Measurements from ENCODE around the gene GRXCR1.

GRXCR1 gene

GRCh38 chr4:42892413-42892812 is at the start of gene GRXCR1:
Gene GRXCR1 (plus strand): TSS chr4:42892713. CDS start chr4:42893267, 554 bp downstream.
- no peak for DNase-seq

GRCh38 chr4:42843694-42844093 is 48.8 kb upstream of the GRXCR1 start:
- no peak for DNase-seq

- DNase-seq = no peak
Measured at GRCh38 chr4:42844422-42845070, 48.0 kb upstream of the GRXCR1 start.

- no peak for DNase-seq
Measured at GRCh38 chr4:42845586-42845985, 46.9 kb upstream of the GRXCR1 start.

- no peak for DNase-seq
Measured at GRCh38 chr4:42855779-42856178, 36.7 kb upstream of the GRXCR1 start.

DNA sequence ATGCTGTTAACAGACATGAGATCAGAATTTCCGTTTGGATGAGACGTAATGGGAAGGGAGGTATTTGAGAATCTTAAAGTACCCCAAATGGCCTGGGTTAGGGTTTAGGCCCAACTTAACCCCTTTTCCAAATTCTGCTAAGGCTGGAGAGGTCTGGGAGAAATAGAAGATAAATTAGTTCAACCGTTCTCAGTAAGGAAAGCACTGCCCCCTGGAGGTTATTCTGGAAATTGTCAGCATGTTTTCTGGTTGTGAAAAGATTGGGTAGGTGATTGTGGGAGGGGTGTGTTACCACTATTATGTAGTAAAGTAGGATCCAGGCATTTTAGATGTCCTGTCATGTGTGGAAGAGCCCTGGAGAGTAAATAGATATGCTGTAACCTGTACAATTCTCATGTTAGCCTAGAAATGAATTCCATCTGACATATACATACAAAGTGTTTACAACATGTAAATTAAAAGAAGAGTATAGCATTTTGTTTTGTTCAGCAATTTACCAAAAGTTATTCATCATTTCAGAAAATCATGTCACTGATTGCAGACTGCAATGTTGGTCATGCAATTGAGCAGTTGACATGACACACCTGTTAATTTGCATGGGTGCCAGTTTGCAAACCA is 26.8 kb upstream of the GRXCR1 start:
- peak; percentile 1 for DNase-seq

DNA sequence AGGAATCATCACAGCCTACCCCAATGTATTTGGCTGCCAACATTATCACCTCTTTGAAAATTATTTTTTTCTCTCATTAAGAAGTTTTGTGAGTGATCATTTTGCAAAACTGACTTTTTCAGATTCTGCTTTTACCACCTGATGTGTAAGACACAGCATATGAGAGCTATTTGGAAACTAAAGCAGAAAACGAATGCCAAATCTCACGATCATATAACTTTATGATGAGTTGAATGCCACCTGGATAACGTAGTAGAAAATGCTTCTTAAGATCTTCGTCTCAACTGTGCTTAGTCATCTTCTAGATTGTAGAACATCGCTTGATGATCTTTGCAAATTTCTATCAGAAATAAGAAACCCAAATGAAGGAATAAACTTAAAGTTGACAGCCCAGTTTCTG is 21.3 kb upstream of the GRXCR1 start:
- DNase-seq = no peak

GRCh38 chr4:42871671-42872290 is 20.7 kb upstream of the GRXCR1 start:
- no peak for DNase-seq

DNA sequence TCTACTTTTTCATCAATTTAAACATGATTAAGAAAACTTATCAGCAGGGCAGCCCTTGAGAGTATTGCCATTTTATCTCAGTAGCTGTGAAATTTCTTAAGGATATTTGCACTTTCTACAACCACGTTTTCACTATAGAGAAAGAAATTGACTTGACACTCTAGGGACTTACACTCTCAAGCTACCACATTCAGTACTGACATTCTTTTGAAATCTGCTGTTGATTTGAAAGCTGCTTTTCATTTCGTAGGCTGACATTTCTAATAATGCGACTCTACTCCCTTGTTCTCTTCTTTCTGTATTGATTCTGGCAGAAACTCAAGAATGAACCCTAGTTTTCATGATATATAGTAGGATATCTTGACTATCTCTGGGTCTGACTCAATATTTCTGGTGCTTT is 13.7 kb upstream of the GRXCR1 start:
- DNase-seq = no peak

GRCh38 chr4:42881253-42881652 is 11.3 kb upstream of the GRXCR1 start:
- no peak for DNase-seq

DNA sequence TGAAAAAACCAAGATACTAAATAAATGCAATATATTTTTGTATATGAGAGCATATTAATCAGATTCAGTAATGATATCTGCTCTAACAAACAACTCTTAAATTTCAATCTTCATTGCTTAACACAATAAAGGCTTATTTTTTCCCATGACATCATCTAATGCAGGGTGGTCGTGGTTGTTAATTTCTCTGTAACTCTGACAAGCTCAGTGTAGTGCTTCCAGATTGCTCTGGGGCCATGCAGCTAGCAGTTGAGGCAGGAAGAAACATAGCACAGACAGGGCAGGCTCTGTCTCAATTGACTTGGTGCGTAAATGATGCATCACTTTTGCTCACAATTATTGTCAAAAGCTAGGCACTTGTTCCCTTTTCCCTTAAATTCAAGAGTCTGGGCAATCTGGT is 869 bp upstream of the GRXCR1 start:
- DNase-seq = no peak

GRCh38 chr4:42895452-42895851 is 2.9 kb downstream of the GRXCR1 start:
- DNase-seq = no peak

- DNase-seq = no peak
Measured at GRCh38 chr4:42904986-42905385, 12.5 kb downstream of the GRXCR1 start.

GRCh38 chr4:42905591-42905990 is 13.1 kb downstream of the GRXCR1 start:
- no peak for DNase-seq

- DNase-seq = no peak
Measured at GRCh38 chr4:42906341-42906740, 13.8 kb downstream of the GRXCR1 start.

DNA sequence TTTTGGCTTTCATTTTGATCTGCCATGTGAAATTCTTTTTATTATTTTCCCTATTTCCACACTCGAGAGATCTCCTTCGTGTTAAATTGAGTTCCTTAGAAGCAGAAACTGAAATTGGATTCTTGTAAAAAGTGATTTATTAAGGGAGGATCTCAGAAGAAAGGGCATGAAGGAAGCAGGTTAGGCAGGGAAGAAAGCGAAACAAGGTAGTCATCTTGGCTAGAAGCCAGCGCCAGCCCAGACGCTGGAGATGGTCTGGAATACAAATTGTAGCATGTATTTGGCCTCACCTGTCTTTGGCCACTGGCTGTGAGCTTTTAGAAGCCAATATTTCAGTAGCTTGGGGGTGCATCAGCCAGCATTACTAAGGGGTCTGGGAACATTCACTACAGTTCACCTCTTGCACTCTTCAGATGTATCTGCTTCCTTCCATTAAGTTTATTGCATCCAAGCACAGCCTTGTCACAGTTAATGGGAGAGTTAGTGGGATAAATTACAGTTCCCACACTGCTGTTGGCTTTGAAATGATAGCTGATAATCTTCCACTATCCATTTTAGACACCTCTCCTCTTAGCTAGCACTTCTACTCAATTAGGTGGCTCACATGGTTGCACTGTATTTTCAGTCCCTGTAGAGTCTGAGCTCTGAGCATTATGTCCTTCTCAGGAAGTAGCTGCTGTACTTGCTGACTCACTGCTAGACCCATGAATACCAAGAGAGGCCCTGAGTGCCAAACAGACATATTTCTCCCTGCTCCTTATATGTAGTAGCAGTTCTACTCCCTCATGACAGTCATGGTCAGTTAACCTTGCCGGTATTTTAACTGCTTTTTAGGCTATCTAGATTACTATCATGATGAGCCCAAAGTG is 14.6 kb downstream of the GRXCR1 start:
- no peak for DNase-seq

DNA sequence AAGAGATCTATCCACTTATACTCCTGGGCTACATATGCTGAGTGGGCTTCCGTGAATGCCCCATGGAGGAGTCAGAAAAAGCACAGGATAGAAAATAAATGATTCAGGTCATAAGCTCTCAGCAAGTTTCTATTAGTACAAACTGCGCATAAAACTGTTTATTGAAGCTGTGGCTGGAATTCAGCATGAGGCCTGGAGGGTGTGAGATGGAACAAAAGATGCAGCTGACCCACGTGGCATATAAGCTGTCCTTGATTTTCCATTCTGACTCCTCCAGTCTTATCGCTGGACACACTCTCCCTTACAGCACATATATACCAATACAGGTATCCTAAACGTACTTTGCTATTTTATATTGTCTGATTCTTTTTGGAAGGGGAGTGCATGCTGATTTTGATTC is 17.9 kb downstream of the GRXCR1 start:
- no peak for DNase-seq

GRCh38 chr4:42914937-42915336 is 22.4 kb downstream of the GRXCR1 start:
- DNase-seq = no peak

DNA sequence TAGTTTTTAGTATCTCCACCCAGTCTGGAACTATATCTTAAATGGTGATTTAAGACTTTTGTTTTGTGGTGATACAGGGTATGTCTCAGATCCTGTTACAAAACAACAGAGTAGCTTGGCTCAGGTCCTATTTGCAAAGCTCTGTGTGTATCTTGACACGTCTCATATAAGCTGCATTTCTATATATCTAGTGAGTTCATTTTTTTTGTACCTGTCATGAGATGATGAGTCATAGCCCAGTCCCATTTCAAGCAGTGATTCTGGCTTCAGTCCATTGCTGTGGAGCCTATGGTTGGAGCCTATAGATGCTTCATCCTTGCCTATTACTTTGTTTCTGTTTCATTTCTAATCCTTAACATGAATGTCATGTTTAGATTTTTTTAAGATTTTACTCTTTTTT is 23.0 kb downstream of the GRXCR1 start:
- no peak for DNase-seq

DNA sequence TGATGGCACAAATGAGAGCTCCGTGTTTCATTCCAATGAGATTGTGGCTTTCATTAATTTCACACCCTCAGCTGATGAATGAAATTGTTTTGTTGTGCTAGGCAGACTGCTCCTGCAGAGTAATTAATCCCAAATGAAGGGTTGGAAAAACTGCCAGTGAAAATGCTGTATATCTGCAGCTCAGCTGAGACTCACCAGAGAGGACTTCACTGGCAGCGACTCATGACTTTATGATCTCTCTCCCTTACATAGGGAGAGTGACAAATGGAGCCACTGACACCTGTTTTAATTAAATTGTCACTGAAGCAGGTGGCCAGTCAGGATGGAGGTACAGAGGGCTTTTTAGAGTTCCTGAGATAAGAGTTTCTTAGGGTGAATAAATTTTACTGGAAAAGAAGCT is 24.8 kb downstream of the GRXCR1 start:
- DNase-seq = no peak

GRCh38 chr4:42923431-42923830 is 30.9 kb downstream of the GRXCR1 start:
- DNase-seq = no peak

DNA sequence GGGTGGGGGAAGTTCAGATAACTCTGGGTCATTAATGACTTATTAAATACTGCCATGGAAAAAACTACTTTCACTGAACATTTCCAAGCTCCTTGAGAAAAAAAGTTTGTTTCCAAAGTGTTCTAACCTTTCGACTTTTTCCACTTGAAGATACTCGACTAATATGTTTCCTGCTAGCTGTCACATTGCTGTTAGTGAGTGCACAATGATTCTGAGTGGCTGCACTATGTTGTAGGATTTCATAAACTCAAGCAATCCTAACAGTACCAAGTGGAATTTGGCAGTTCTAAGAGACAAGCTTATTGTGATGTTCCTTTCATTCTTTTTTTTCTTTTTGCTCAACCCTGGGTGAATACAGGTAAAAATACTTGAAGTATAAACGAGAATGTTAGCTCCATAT is 33.4 kb downstream of the GRXCR1 start:
- DNase-seq = no peak

- DNase-seq = no peak
Measured at GRCh38 chr4:42927946-42928345, 35.4 kb downstream of the GRXCR1 start.

- DNase-seq = no peak
Measured at GRCh38 chr4:42928582-42928981, 36.1 kb downstream of the GRXCR1 start.

All from EL (cell line).